Glomerular endothelial cell (primary cell): ENCODE data around the gene KRTAP9-1. TPM values are rescaled to one million over a fixed set of nuclear protein-coding genes. Genes with fewer than 3 reads are reported as not detected.

Experiments
- total RNA-seq: library from RNA; depleted of rRNA; stranded (reverse); fragments of >200 nt; gene quantifications from 2 replicates; pipeline ENCODE4 v1.2.3, GENCODE V29; 2015

KRTAP9-1 gene
- total RNA-seq, 1 donor from 2014 or later = not detected

Other genes starting within 250 kb of the KRTAP9-1 start
- not detected in 2 replicates for gene KRT39, start 222.9 kb upstream of the KRTAP9-1 start, total RNA-seq
- gene KRT40, start 205.6 kb upstream of the KRTAP9-1 start, total RNA-seq = not detected in 2 replicates
- gene KRTAP3-3, start 195.7 kb upstream of the KRTAP9-1 start, total RNA-seq = not detected in 2 replicates
- gene KRTAP3-2, start 190.0 kb upstream of the KRTAP9-1 start, total RNA-seq = not detected in 2 replicates
- not detected in 2 replicates for gene KRTAP3-1, start 180.8 kb upstream of the KRTAP9-1 start, total RNA-seq
- gene KRTAP1-5, start 162.7 kb upstream of the KRTAP9-1 start, total RNA-seq = 0.29 and 0.82 TPM in 2 replicates
- gene KRTAP1-4, start 159.7 kb upstream of the KRTAP9-1 start, total RNA-seq = not detected in 2 replicates
- not detected in 2 replicates for gene KRTAP1-3, start 155.0 kb upstream of the KRTAP9-1 start, total RNA-seq
- gene KRTAP1-1, start 148.4 kb upstream of the KRTAP9-1 start, total RNA-seq = not detected in 2 replicates
- not detected in 2 replicates for gene KRTAP2-1, start 142.6 kb upstream of the KRTAP9-1 start, total RNA-seq
- not detected in 2 replicates for gene KRTAP2-2, start 134.7 kb upstream of the KRTAP9-1 start, total RNA-seq
- gene KRTAP2-3, start 129.8 kb upstream of the KRTAP9-1 start, total RNA-seq = 1.8 and 5.4 TPM in 2 replicates
- not detected in 2 replicates for gene KRTAP2-4, start 124.0 kb upstream of the KRTAP9-1 start, total RNA-seq
- gene KRTAP4-7, start 105.7 kb upstream of the KRTAP9-1 start, total RNA-seq = not detected in 2 replicates
- not detected in 2 replicates for gene KRTAP4-8, start 91.7 kb upstream of the KRTAP9-1 start, total RNA-seq
- gene KRTAP4-16, start 87.7 kb upstream of the KRTAP9-1 start, total RNA-seq = not detected in 2 replicates
- not detected in 2 replicates for gene KRTAP4-9, start 84.5 kb upstream of the KRTAP9-1 start, total RNA-seq
- gene KRTAP4-11, start 71.5 kb upstream of the KRTAP9-1 start, total RNA-seq = not detected in 2 replicates
- not detected in 2 replicates for gene KRTAP4-12, start 65.7 kb upstream of the KRTAP9-1 start, total RNA-seq
- gene KRTAP4-6, start 49.3 kb upstream of the KRTAP9-1 start, total RNA-seq = not detected in 2 replicates
- not detected in 2 replicates for gene KRTAP4-5, start 40.1 kb upstream of the KRTAP9-1 start, total RNA-seq
- gene KRTAP4-4, start 29.1 kb upstream of the KRTAP9-1 start, total RNA-seq = not detected in 2 replicates
- gene KRTAP4-3, start 21.7 kb upstream of the KRTAP9-1 start, total RNA-seq = not detected in 2 replicates
- not detected in 2 replicates for gene KRTAP4-2, start 11.7 kb upstream of the KRTAP9-1 start, total RNA-seq
- gene KRTAP4-1, start 5.0 kb upstream of the KRTAP9-1 start, total RNA-seq = not detected in 2 replicates
- gene KRTAP9-2, start 36.8 kb downstream of the KRTAP9-1 start, total RNA-seq = not detected in 2 replicates
- gene KRTAP9-3, start 42.6 kb downstream of the KRTAP9-1 start, total RNA-seq = not detected in 2 replicates
- gene KRTAP9-8, start 48.1 kb downstream of the KRTAP9-1 start, total RNA-seq = not detected in 2 replicates
- gene KRTAP9-4, start 59.8 kb downstream of the KRTAP9-1 start, total RNA-seq = not detected in 2 replicates
- gene KRTAP9-9, start 65.5 kb downstream of the KRTAP9-1 start, total RNA-seq = not detected in 2 replicates
- not detected in 2 replicates for gene KRTAP9-6, start 75.5 kb downstream of the KRTAP9-1 start, total RNA-seq
- not detected in 2 replicates for gene KRTAP9-7, start 85.8 kb downstream of the KRTAP9-1 start, total RNA-seq
- not detected in 2 replicates for gene KRTAP29-1, start 113.0 kb downstream of the KRTAP9-1 start, total RNA-seq
- gene KRTAP16-1, start 119.4 kb downstream of the KRTAP9-1 start, total RNA-seq = not detected in 2 replicates
- not detected in 2 replicates for gene KRTAP17-1, start 125.8 kb downstream of the KRTAP9-1 start, total RNA-seq
- not detected in 2 replicates for gene KRT33A, start 160.9 kb downstream of the KRTAP9-1 start, total RNA-seq
- not detected in 2 replicates for gene KRT33B, start 179.9 kb downstream of the KRTAP9-1 start, total RNA-seq
- 0.35 TPM in 1 of 2 replicates, not detected in the other for gene KRT34, start 192.4 kb downstream of the KRTAP9-1 start, total RNA-seq
- not detected in 2 replicates for gene KRT31, start 207.7 kb downstream of the KRTAP9-1 start, total RNA-seq
- not detected in 2 replicates for gene KRT37, start 234.7 kb downstream of the KRTAP9-1 start, total RNA-seq